Osteocyte (in vitro differentiated cells): ENCODE data around the gene AASS. TPM values are rescaled to one million over a fixed set of nuclear protein-coding genes. Genes with fewer than 3 reads are reported as not detected.

Experiments used
- DNase-seq: peaks from one replicate; pipeline ENCODE4 v3.0.0; 2021; ENCODE audit warnings: mixed read lengths; ENCODE audit not compliant: unreplicated experiment; ENCODE audit errors: extremely low spot score
- H3K27ac Mint-ChIP-seq: one replicate; pipeline ENCODE4 v1.8.0; 2021; ENCODE audit warnings: mild to moderate bottlenecking, mixed read lengths; ENCODE audit not compliant: unreplicated experiment
- H3K27me3 Mint-ChIP-seq: one replicate; pipeline ENCODE4 v1.8.0; 2021; ENCODE audit warnings: mixed read lengths; ENCODE audit not compliant: unreplicated experiment
- H3K36me3 Mint-ChIP-seq: one replicate; pipeline ENCODE4 v1.8.0; 2021; ENCODE audit warnings: mixed read lengths; ENCODE audit not compliant: unreplicated experiment
- H3K4me1 Mint-ChIP-seq: one replicate; pipeline ENCODE4 v1.8.0; 2021; ENCODE audit warnings: mixed read lengths; ENCODE audit not compliant: unreplicated experiment
- H3K4me3 Mint-ChIP-seq: one replicate; pipeline ENCODE4 v1.8.0; 2021; ENCODE audit warnings: mild to moderate bottlenecking, moderate library complexity, mixed read lengths; ENCODE audit not compliant: unreplicated experiment
- H3K9me3 Mint-ChIP-seq: one replicate; pipeline ENCODE4 v1.8.0; 2021; ENCODE audit warnings: mixed read lengths; ENCODE audit not compliant: unreplicated experiment
- total RNA-seq: library from RNA; stranded (reverse); gene quantifications from 2 replicates; pipeline ENCODE4 v1.2.1, GENCODE V29; 2021
- TF ChIP-seq, protein P1 (sequence below): fragments of 200-600 bp; sonication (generic); IDR thresholded peaks from 2 replicates; pipeline ENCODE4 v1.5.0; 2021; ENCODE audit warnings: antibody characterized with exemption, mild to moderate bottlenecking, moderate library complexity

AASS gene
- total RNA-seq, 1 donor from 2014 or later: 21.3 TPM

DNA sequence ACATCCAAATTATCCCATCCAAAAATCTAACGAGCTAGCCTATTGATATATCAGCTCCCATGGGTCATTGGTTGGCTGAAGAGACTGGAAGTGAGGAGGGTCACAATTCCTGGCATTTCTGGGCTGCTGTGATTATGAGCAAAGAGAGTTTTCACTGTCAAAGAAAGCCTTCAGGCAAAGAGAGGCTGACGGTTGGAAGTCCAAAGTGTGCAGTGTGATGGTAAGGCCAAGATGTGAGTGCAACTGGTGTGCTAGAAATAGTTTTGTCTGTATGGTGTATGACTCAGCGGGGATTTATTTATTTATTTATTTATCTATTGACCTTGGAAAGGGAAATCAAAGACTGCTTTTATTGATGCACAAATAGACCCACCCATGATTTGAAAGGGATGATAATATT is 75.0 kb downstream of the AASS start:
- no peak overlapping the region for H3K4me3 Mint-ChIP-seq
- DNase-seq: no peak
- H3K27me3 Mint-ChIP-seq: no peaks in the 10 kb centered on the region
- TF ChIP-seq, protein P1, sequence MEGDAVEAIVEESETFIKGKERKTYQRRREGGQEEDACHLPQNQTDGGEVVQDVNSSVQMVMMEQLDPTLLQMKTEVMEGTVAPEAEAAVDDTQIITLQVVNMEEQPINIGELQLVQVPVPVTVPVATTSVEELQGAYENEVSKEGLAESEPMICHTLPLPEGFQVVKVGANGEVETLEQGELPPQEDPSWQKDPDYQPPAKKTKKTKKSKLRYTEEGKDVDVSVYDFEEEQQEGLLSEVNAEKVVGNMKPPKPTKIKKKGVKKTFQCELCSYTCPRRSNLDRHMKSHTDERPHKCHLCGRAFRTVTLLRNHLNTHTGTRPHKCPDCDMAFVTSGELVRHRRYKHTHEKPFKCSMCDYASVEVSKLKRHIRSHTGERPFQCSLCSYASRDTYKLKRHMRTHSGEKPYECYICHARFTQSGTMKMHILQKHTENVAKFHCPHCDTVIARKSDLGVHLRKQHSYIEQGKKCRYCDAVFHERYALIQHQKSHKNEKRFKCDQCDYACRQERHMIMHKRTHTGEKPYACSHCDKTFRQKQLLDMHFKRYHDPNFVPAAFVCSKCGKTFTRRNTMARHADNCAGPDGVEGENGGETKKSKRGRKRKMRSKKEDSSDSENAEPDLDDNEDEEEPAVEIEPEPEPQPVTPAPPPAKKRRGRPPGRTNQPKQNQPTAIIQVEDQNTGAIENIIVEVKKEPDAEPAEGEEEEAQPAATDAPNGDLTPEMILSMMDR: no peak
- peaks cover 4% of the 10 kb centered on the region for H3K9me3 Mint-ChIP-seq
- no peak overlapping the region for H3K27ac Mint-ChIP-seq
- H3K36me3 Mint-ChIP-seq: peaks cover 3% of the 10 kb centered on the region
- H3K4me1 Mint-ChIP-seq: no peaks in the 10 kb centered on the region

DNA sequence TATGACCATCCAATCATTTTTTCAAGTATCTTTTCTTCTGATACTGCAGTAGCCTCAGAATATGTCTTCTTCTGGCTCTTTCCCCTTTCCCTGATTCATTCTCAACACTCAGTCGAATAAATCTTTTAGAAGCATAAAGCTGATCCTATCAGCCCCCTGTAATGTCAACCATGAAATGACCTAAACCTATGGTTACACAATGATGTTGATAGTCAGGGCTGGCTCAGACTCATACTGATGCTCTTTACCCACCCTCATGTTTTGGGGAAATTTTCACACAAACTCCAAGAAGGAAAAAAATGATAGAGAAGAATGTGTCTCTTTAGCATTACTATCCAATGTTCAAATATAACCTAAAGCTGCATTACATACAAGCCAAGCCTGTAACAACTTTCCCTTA is 76.0 kb downstream of the AASS start:
- TF ChIP-seq, protein P1: no peak
- Mint-ChIP-seq H3K36me3 (no peaks in the 10 kb centered on the region), H3K9me3 (no peaks in the 10 kb centered on the region), H3K27ac (no peak overlapping the region), H3K27me3 (no peaks in the 10 kb centered on the region), H3K4me1 (no peaks in the 10 kb centered on the region), H3K4me3 (no peak overlapping the region)
- no peak for DNase-seq

DNA sequence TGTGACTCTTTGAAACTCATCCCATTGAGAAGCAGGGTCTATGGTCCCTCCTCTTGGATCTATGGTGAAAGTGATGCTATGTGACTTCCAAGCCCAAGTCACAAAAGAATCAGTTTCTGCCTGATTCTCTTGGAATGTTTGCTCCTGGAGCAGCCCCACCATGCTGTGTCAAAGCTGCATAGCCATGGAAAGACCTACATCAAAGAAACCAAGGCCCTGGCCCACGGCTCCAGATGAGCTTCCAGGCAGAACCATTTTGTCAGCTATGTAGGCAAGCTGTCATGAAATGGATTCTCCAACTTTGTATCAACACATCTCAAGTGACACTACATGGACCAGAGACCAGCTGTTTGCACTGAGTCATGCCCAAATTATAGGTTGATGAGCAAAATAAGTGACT is 77.0 kb downstream of the AASS start:
- Mint-ChIP-seq H3K4me1 (no peaks in the 10 kb centered on the region), H3K27ac (no peak overlapping the region), H3K9me3 (no peaks in the 10 kb centered on the region), H3K36me3 (no peaks in the 10 kb centered on the region), H3K27me3 (no peaks in the 10 kb centered on the region), H3K4me3 (no peak overlapping the region)
- TF ChIP-seq, protein P1: no peak
- no peak for DNase-seq

DNA sequence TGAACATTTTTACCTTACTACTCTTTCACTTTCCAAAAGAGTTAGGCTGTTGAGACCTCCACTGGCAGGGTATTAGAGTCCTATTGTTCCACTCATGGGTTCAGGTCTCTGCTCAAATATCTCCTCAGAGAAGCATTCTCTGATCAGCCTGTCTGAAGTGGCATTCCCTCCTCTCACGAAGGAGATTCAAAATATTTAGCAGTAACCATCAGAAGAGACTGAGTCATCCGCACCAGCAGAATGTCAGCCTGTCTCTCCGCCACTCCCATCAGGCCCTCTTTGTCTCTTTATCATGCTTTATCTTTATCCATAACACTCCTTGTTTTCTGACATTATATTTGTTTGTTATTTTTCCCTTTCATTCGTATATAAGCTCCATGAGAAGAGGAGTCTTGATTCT is 79.1 kb downstream of the AASS start:
- DNase-seq: no peak
- H3K4me1 Mint-ChIP-seq: no peaks in the 10 kb centered on the region
- no peak overlapping the region for H3K27ac Mint-ChIP-seq
- no peaks in the 10 kb centered on the region for H3K9me3 Mint-ChIP-seq
- no peaks in the 10 kb centered on the region for H3K27me3 Mint-ChIP-seq
- TF ChIP-seq, protein P1: no peak
- no peak overlapping the region for H3K4me3 Mint-ChIP-seq
- no peaks in the 10 kb centered on the region for H3K36me3 Mint-ChIP-seq

DNA sequence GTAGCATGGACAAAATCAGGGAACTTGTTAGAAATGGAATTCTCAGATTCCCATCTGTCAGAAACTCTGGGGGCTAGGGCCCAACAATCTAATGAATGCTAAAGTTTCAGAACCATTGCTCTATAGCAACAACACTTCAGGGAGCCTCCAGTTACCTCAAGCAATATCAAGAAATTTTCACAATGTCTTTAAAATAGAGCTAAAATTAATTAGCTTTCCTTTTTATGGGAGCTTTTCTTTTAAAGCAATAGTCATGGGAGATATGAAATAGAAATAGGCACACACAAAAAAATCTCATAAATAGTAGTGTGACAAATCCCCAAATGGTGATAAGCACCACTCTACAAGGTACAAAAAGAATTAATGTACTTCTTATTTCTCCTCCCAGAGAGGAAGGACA is 80.9 kb downstream of the AASS start:
- Mint-ChIP-seq H3K27ac (no peak overlapping the region), H3K4me1 (no peaks in the 10 kb centered on the region), H3K4me3 (no peak overlapping the region), H3K36me3 (no peaks in the 10 kb centered on the region), H3K9me3 (no peaks in the 10 kb centered on the region), H3K27me3 (peaks cover 5% of the 10 kb centered on the region)
- DNase-seq: no peak
- TF ChIP-seq, protein P1: no peak
